HepG2 (cell line): ENCODE results near the gene IRF6. TPM values are rescaled to one million over a fixed set of nuclear protein-coding genes. Genes with fewer than 3 reads are reported as not detected.

Experiments
- ASH2L ChIP-seq: fragments of 300-600, 200-600 bp; sonication (generic); IDR thresholded peaks from 2 replicates; pipeline ENCODE4 v1.7.0; 2017; ENCODE audit warnings: low read depth, mild to moderate bottlenecking, moderate library complexity, mixed read lengths, low read length; ENCODE audit not compliant: insufficient read length
- ATF7 ChIP-seq, 2 experiments: fragments of 450-650 bp in 1 of 2; sonication (generic) in 1 of 2; formaldehyde crosslinking in 1 of 2; IDR thresholded peaks; 2 replicates each; pipeline versions ENCODE4 v1.4.0 to v1.6.1; 2016 to 2020; ENCODE audit warnings: antibody characterized with exemption in 1 of 2, mild to moderate bottlenecking in 1 of 2, missing genetic modification reagents in 1 of 2
- BRCA1 ChIP-seq: sonication (generic); formaldehyde crosslinking; IDR thresholded peaks from 2 replicates; pipeline ENCODE4 v1.4.0; 2020; ENCODE audit warnings: missing genetic modification reagents
- CHCHD3 ChIP-seq: sonication (generic); formaldehyde crosslinking; IDR thresholded peaks from 2 replicates; pipeline ENCODE4 v1.8.0; 2022; ENCODE audit warnings: mild to moderate bottlenecking, missing genetic modification reagents, moderate library complexity
- FOXA3 ChIP-seq: IDR thresholded peaks from 2 replicates; pipeline ENCODE4 v1.6.1; 2016; ENCODE audit warnings: missing genetic modification reagents, missing compliant biosample characterization
- HCFC1 ChIP-seq: fragments of 150-350 bp; IDR thresholded peaks from 2 replicates; pipeline ENCODE4 v1.6.1; 2014; ENCODE audit warnings: low read depth, low read length
- RXRB ChIP-seq: IDR thresholded peaks from 2 replicates; pipeline ENCODE4 v1.6.1; 2016; ENCODE audit warnings: borderline replicate concordance, missing genetic modification reagents, missing compliant biosample characterization
- SALL1 ChIP-seq: sonication (generic); formaldehyde crosslinking; IDR thresholded peaks from 2 replicates; pipeline ENCODE4 v1.8.0; 2022; ENCODE audit warnings: mild to moderate bottlenecking, missing genetic modification reagents
- TEAD3 ChIP-seq: optimal IDR thresholded peaks from 2 replicates; pipeline ENCODE3; 2016; ENCODE audit warnings: borderline replicate concordance
- ZFP36 ChIP-seq: fragments of 150-350 bp; IDR thresholded peaks from 2 replicates; pipeline ENCODE4 v1.6.1; 2018; ENCODE audit warnings: borderline replicate concordance, low read length, low read depth; ENCODE audit not compliant: partially characterized antibody
- ZFP36L1 ChIP-seq: sonication (generic); formaldehyde crosslinking; IDR thresholded peaks from 2 replicates; pipeline ENCODE4 v1.8.0; 2022; ENCODE audit warnings: mild to moderate bottlenecking, missing genetic modification reagents, moderate library complexity
- ZFP37 ChIP-seq: sonication (generic); formaldehyde crosslinking; IDR thresholded peaks from 2 replicates; pipeline ENCODE4 v1.4.0; 2020; ENCODE audit warnings: missing genetic modification reagents, borderline replicate concordance
- ZNF678 ChIP-seq: sonication (generic); formaldehyde crosslinking; IDR thresholded peaks from 2 replicates; pipeline ENCODE4 v1.4.0; 2020; ENCODE audit warnings: mild to moderate bottlenecking, missing genetic modification reagents
- ZNF766 ChIP-seq: sonication (generic); formaldehyde crosslinking; IDR thresholded peaks from 2 replicates; pipeline ENCODE4 v1.5.0; 2020; ENCODE audit warnings: missing genetic modification reagents, borderline replicate concordance
- polyA plus RNA-seq, 8 experiments: library from polyadenylated mRNA; depleted of rRNA in 3 of 8; stranded (reverse) in 7 of 8; unstranded in 1 of 8; fragments of >200 nt; fragmentation: Illumina TruSeq in 4 of 8; extraction: Trizol in 4 of 8; gene quantifications; 2 replicates each; pipeline versions ENCODE4 v1.2.1 to v1.2.3, GENCODE V29; 2011 to 2016; ENCODE audit warnings: low read depth in 4 of 8, missing spikeins in 1 of 8, mixed read lengths in 1 of 8; ENCODE audit not compliant: insufficient read depth in 1 of 8
- total RNA-seq, 5 experiments: library from RNA; depleted of rRNA; stranded (reverse); fragments of >200 nt; fragmentation: Illumina TruSeq; extraction: Trizol; gene quantifications; 2 replicates each; pipeline ENCODE4 v1.2.3, GENCODE V29; 2016; ENCODE audit warnings: low read depth in 1 of 5
- TF ChIP-seq, protein P1 (sequence below), 2 experiments: sonication (generic) in 1 of 2; formaldehyde crosslinking in 1 of 2; IDR thresholded peaks; 2 replicates each; pipeline versions ENCODE4 v1.5.1 to v1.6.1; 2011 to 2020; ENCODE audit warnings: borderline replicate concordance in 1 of 2, low read depth in 1 of 2, low read length in 1 of 2, mild to moderate bottlenecking in 1 of 2, missing genetic modification reagents in 1 of 2, moderate library complexity in 1 of 2
- TF ChIP-seq, protein P2 (sequence below): sonication (generic); formaldehyde crosslinking; IDR thresholded peaks from 2 replicates; pipeline ENCODE4 v1.4.0; 2020; ENCODE audit warnings: mild to moderate bottlenecking, missing genetic modification reagents
- TF ChIP-seq, protein P3 (sequence below): sonication (generic); formaldehyde crosslinking; conservative IDR thresholded peaks from 2 replicates; pipeline ENCODE4 v1.4.0; 2020; ENCODE audit warnings: mild to moderate bottlenecking, missing genetic modification reagents, moderate library complexity
- TF ChIP-seq, protein P4 (sequence below): IDR thresholded peaks from 2 replicates; pipeline ENCODE4 v1.6.1; 2016; ENCODE audit warnings: missing compliant biosample characterization, missing genetic modification reagents, borderline replicate concordance

Gene IRF6
- total and polyA plus RNA-seq, 2 of the 13 experiments (the other 11 are each of a cell fraction or from before 2014, with no cell fraction given) = 0.02 TPM; not detected in 1

DNA sequence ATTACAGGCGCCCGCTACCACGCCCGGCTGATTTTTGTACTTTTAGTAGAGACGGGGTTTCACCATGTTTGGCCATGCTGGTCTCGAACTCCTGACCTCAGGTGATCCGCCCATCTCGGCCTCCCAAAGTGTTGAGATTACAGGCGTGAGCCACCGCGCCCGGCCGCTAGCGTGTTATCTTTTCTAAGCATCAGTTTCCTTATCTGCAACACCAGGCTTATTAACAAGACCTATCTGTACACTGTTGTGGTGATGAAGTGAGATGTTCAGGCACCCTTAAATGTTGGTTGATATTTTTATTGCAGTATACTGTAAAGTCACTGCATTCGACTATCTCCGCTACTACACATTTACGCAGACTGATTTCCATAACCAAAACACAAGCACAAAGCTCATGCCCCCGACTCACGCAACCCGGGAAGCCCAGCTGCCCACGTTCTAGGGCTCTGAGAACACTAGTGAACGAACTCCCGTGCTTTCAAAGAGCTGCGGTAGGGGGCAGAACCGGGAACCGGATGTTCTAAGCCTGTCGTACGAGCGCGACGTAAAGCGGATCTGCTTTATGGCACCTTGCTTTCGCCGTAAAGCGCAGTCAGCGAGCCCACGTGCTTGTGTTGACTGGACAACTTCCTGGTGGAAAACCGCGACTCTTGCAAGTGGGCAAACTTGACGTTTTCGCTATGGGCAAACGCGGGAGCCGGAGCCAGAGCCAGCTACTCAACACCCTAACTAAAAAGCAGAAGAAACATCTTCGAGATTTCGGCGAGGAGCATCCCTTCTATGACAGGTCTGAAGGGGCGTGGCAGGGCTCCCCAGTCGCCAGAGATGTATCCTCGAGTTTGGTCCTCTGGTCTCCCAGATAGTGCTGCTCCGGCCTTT lies 21.7 kb upstream of the IRF6 start, which contains the start of gene UTP25 (continued):
- TF ChIP-seq, protein P1, sequence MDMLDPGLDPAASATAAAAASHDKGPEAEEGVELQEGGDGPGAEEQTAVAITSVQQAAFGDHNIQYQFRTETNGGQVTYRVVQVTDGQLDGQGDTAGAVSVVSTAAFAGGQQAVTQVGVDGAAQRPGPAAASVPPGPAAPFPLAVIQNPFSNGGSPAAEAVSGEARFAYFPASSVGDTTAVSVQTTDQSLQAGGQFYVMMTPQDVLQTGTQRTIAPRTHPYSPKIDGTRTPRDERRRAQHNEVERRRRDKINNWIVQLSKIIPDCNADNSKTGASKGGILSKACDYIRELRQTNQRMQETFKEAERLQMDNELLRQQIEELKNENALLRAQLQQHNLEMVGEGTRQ (IDR thresholded peaks at IDR 0.05; ENCODE audit: low read depth, low read length) = peak; percentile 50; the same call in 1 of the 2 replicates
- TF ChIP-seq, protein P1 (CRISPR knock-in tag; IDR thresholded peaks at IDR 0.05; ENCODE audit: borderline replicate concordance) = peak; percentile 80; the same call in 1 of the 2 replicates
- TF ChIP-seq TEAD3 (CRISPR knock-in tag) (peak; percentile 74), CHCHD3 (no peak), ASH2L (peak; percentile 64), FOXA3 (CRISPR knock-in tag) (peak; percentile 81), ZNF766 (CRISPR knock-in tag) (no peak), ATF7 (IDR thresholded peaks at IDR 0.05) (no peak), ATF7 (CRISPR knock-in tag; IDR thresholded peaks at IDR 0.05) (no peak), SALL1 (CRISPR knock-in tag) (peak; percentile 88), ZFP37 (CRISPR knock-in tag) (0 out of 2 replicates have a peak, but pooled peaks have one; percentile 29), HCFC1 (peak; percentile 66; the same call in 1 of the 2 replicates), BRCA1 (CRISPR knock-in tag) (0 out of 2 replicates have a peak, but pooled peaks have one; percentile 40), ZFP36 (no peak), ZNF678 (CRISPR knock-in tag) (0 out of 2 replicates have a peak, but pooled peaks have one; percentile 22), ZFP36L1 (CRISPR knock-in tag) (peak; percentile 85), RXRB (CRISPR knock-in tag) (peak; percentile 52; the same call in 1 of the 2 replicates)
- TF ChIP-seq, protein P2, sequence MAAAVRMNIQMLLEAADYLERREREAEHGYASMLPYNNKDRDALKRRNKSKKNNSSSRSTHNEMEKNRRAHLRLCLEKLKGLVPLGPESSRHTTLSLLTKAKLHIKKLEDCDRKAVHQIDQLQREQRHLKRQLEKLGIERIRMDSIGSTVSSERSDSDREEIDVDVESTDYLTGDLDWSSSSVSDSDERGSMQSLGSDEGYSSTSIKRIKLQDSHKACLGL = peak; percentile 99; the same call in 1 of the 2 replicates
- TF ChIP-seq, protein P3, sequence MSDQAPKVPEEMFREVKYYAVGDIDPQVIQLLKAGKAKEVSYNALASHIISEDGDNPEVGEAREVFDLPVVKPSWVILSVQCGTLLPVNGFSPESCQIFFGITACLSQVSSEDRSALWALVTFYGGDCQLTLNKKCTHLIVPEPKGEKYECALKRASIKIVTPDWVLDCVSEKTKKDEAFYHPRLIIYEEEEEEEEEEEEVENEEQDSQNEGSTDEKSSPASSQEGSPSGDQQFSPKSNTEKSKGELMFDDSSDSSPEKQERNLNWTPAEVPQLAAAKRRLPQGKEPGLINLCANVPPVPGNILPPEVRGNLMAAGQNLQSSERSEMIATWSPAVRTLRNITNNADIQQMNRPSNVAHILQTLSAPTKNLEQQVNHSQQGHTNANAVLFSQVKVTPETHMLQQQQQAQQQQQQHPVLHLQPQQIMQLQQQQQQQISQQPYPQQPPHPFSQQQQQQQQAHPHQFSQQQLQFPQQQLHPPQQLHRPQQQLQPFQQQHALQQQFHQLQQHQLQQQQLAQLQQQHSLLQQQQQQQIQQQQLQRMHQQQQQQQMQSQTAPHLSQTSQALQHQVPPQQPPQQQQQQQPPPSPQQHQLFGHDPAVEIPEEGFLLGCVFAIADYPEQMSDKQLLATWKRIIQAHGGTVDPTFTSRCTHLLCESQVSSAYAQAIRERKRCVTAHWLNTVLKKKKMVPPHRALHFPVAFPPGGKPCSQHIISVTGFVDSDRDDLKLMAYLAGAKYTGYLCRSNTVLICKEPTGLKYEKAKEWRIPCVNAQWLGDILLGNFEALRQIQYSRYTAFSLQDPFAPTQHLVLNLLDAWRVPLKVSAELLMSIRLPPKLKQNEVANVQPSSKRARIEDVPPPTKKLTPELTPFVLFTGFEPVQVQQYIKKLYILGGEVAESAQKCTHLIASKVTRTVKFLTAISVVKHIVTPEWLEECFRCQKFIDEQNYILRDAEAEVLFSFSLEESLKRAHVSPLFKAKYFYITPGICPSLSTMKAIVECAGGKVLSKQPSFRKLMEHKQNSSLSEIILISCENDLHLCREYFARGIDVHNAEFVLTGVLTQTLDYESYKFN (CRISPR knock-in tag) = peak; percentile 37; the same call in 1 of the 2 replicates
- TF ChIP-seq, protein P4, sequence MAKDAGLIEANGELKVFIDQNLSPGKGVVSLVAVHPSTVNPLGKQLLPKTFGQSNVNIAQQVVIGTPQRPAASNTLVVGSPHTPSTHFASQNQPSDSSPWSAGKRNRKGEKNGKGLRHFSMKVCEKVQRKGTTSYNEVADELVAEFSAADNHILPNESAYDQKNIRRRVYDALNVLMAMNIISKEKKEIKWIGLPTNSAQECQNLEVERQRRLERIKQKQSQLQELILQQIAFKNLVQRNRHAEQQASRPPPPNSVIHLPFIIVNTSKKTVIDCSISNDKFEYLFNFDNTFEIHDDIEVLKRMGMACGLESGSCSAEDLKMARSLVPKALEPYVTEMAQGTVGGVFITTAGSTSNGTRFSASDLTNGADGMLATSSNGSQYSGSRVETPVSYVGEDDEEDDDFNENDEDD (CRISPR knock-in tag) = peak; percentile 78; the same call in 1 of the 2 replicates
